Measurements from ENCODE around the gene ZNF121.

Gene ZNF121

DNA sequence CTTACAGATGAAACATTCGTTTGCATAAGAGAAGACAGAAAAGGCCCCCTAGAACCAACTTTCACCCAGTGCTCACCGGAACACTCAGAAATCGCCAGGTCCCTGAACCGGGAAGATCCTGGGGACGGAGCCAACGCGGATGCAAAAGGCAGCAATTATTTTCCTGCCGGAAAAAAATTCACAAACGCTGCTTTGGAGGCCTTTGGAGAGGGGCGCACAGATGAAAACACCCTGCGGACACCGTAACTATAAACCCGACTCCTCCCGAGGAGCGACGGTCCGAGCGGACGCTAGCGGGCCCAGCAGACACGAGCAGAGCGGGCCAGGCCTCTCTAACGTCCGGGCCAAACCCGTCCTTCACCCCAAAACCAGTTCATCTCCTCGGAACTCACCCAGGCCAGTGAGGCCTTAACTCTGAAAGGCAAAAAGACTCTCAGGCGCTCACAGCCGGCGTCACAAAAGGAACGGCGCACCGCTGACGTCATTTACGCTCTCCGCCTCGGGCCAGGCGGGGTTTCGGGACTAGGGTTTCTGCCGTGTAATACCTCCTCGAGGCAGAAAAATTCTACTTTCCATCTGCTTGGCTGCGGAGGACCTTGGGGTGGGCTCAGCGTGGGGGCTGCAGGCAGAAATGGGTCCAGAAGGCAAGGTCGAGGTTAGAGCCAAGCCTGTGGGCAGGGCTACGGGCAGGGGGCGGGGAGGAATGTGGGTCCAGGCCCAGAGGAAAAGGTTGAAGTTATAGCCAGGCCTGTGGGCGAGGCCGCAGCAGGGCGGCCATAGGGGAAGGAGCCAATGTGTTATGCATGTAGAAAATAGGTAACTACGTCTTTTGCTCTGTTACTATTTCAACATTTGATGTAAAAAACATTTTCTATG, 45.9 kb downstream of the ZNF121 start, which contains the start of gene ZNF426:
TSS of gene ZNF426 (minus strand) at position 463 of the 876 bp plus-strand sequence. CDS start 2,413 bp downstream, outside the sequence.
- peak; percentile 30 for DNase-seq

DNA sequence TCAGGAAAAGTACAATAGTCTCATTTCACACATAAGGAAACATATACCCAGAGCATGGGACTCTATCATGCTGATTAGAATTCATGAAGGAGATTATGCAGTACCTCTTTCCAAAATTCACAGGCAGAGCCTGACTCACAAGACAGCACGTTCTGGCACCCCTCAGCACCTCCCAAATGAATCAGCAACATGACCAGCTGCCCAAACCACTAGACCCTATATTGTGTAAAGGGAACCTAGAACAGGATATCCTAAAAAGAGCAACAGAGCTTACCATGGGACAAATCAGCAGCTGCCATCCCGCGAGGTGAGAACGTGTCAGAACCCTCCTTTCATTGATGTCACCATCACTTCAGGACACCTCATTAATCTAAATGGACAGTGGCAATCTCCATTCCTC, 48.4 kb downstream of the ZNF121 start:
- no peak for DNase-seq

DNA sequence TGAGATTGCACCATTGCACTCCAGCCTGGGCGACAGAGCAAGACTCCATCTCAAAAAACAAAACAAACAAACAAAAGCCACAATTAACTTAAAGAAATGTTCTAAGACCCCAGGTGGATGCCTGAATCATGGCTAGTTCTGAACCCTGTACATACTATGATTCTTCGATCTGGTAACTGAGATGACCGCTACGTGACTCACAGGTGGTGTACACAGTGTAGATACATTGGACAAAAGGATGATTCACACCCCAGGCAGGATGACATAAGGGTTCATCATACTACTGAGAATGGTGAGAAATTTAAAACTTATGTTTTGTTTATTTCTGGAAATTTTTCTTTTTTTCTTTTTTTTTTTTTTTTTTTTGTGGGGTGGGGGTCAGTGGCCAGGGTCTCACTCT, 52.4 kb downstream of the ZNF121 start:
- DNase-seq, result no peak

DNA sequence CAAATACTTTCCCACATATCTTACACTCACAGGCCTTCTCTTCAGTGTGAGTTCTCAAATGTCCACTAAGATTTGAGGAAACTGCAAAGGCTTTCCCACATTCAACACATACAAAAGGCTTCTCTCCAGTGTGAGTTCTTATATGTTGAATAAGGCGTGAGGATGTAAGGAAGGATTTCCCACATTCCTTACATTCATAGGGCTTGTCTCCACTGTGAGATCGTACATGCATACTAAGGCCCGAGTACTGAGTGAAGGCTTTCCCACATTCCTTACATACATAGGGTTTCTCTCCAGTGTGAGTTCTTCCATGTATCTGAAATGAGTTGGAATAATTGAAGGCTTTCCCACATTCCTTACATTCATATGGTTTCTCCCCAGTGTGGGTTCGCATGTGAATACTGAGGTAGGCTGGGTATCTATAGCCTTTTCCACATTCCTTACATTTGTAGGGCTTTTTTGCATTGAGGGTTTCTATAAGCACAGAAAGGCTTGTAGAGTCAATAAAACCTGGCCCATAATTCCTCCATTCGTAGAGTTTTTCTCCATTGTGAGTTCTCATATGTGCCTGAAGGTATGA, 55.5 kb downstream of the ZNF121 start:
- no peak for DNase-seq

DNA sequence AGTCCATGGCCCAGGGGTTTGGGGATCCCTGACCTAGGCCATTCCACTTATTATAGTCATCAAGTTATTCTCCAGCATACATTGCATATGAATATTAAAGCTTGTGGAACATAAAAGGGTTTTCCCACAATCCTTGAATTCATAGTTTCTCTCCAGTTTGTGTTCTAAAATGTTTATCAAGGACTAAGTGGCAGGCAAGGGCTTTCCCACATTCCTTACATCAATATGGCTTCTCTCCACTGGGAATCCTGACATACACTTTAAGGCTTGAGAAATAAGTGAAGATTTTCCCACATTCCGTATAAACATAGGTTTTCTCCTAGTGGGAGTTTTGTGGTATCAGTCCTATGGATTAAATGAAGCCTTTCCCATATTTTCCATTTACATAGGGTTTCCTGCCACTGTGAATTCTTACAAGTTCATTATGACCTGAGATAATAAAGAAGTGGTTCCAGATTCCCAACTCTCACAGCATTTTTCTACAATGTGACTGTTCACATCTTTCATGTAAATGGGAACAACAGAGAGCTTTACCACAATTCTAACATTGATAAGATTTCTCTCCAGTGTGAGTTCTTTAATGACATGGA, 60.3 kb downstream of the ZNF121 start:
- no peak for DNase-seq

All from NCI-H2081 treated with DMSO at 0.1 percent for 48 hours (cell line).